ENCODE measurements around the gene KCTD15.

DNA sequence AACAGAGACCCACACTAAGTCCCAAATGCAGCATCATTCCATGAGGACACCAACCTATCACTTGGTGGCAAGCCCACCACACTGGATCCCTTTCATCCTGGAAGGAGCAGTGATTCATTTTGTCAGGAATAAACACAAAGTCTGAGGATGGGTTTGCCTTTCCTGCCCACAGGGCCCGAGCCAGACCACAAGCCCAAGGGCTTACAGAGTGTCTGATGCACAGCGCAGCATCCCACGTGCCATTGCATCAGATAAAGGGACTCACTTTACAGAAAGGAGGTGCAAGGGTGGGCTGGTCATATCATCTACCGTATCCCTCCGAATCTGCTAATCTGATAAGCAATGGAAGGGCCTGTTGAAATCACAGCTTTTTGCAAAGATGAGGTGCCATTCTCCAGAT lies 12.2 kb upstream of the KCTD15 start:
- no peak for TF ChIP-seq POLR2AphosphoS5 (IDR thresholded peaks at IDR 0.05; ENCODE audit: borderline replicate concordance, low read depth, low read length)
- no peak for TF ChIP-seq EZH2 (IDR thresholded peaks at IDR 0.05)
- TF ChIP-seq FOXP2 (optimal IDR thresholded peaks at IDR 0.05; ENCODE audit: control extremely low read depth, extremely low read length, insufficient read depth): no peak
